HepG2 (cell line): Measurements from ENCODE around the gene ENHO. TPM values are rescaled to one million over a fixed set of nuclear protein-coding genes. Genes with fewer than 3 reads are reported as not detected.

Experiments used
- ATAC-seq: fragments of 200-7000 bp; cut with Tn5 transposase; 3 replicates; pipeline ENCODE4 v1.9.1; 2020; ENCODE audit warnings: mild to moderate bottlenecking, moderate library complexity
- BruUV-seq: library from RNA; stranded (reverse); fragments of 400-500 nt; replicated peaks from 2 replicates; lab custom pipeline; 2021; lab: Mats Ljungman, UMichigan
- CTCF ChIA-PET: fragments of 300-600 bp; formaldehyde crosslinking; extraction: SDS; loops from one replicate; lab custom pipeline; 2021; ENCODE audit warnings: low total read pairs, inconsistent platforms, low intra/inter-chr PET ratio; lab: Yijun Ruan, JAX
- POLR2A ChIA-PET: fragments of 350-600 bp; sonication (Branson Sonifier 250); formaldehyde crosslinking; loops from one replicate; lab custom pipeline; 2020; ENCODE audit warnings: antibody characterized with exemption, inconsistent platforms; lab: Yijun Ruan, JAX
- DNase-seq: peaks from one replicate; pipeline ENCODE4 v3.0.0-alpha.2; 2015; ENCODE audit warnings: low spot score
- FAIRE-seq: peaks from 3 replicates; lab custom pipeline; 2011; peaks lifted over from hg19 to GRCh38; lab: Jason Lieb, UNC
- H2AFZ ChIP-seq: one replicate; pipeline ENCODE4 v1.6.1; 2011; ENCODE audit warnings: low read length, inconsistent platforms
- H3K27ac ChIP-seq: fragments of 300-600 bp; 3 replicates; pipeline ENCODE4 v1.8.0; 2011; ENCODE audit warnings: mixed run types, mild to moderate bottlenecking, mixed read lengths, low read length, inconsistent platforms; ENCODE audit not compliant: insufficient read depth; ENCODE audit errors: extremely low read length
- H3K27me3 ChIP-seq, 2 experiments: fragments of 200-600 bp in 1 of 2; 2 replicates in 1 of 2; 3 replicates in 1 of 2; pipeline versions ENCODE4 v1.6.0 to v1.8.0; 2011; ENCODE audit warnings: low read length in 2 of 2, mild to moderate bottlenecking in 2 of 2, moderate library complexity in 2 of 2, inconsistent platforms in 1 of 2; ENCODE audit not compliant: insufficient read depth in 2 of 2, control insufficient read depth in 1 of 2
- H3K36me3 ChIP-seq, 2 experiments: fragments of 200-600 bp in 1 of 2; replicated peaks in 1 of 2; 2 replicates in 1 of 2; 3 replicates in 1 of 2; pipeline versions ENCODE4 v1.5.1 to v1.8.0; 2011; ENCODE audit warnings: low read length in 2 of 2, inconsistent platforms in 1 of 2; ENCODE audit not compliant: insufficient read depth in 2 of 2, control insufficient read depth in 1 of 2
- H3K4me1 ChIP-seq: 2 replicates; pipeline ENCODE4 v1.5.1; 2012; ENCODE audit warnings: low read length, inconsistent platforms; ENCODE audit not compliant: insufficient read depth
- H3K4me2 ChIP-seq: 2 replicates; pipeline ENCODE4 v1.6.0; 2011; ENCODE audit warnings: low read depth, low read length, inconsistent platforms
- H3K4me3 ChIP-seq, 3 experiments: fragments of 200-600 bp in 1 of 3; sonication (generic), shearing (Covaris generic) in 1 of 3; replicated peaks in 1 of 3; 2 replicates each; pipeline ENCODE4 v1.5.1; 2011 to 2016; ENCODE audit warnings: low read length in 3 of 3, inconsistent platforms in 2 of 3, low read depth in 2 of 3, mild to moderate bottlenecking in 2 of 3, control low read depth in 1 of 3, mixed read lengths in 1 of 3; ENCODE audit not compliant: insufficient read depth in 1 of 3
- H3K79me2 ChIP-seq: one replicate; pipeline ENCODE4 v1.6.1; 2011; ENCODE audit warnings: low read length, inconsistent platforms; ENCODE audit not compliant: insufficient read depth
- H3K9ac ChIP-seq: 2 replicates; pipeline ENCODE4 v1.6.0; 2011; ENCODE audit warnings: mild to moderate bottlenecking, low read depth, low read length, inconsistent platforms; ENCODE audit not compliant: insufficient read depth
- H3K9me3 ChIP-seq: 2 replicates; pipeline ENCODE4 v1.5.1; 2012; ENCODE audit warnings: mild to moderate bottlenecking, low read length
- H4K20me1 ChIP-seq: 2 replicates; pipeline ENCODE4 v1.6.0; 2011; ENCODE audit warnings: inconsistent platforms, mild to moderate bottlenecking, low read length, moderate library complexity; ENCODE audit not compliant: insufficient read depth
- ELF4 ChIP-seq: sonication (generic); formaldehyde crosslinking; IDR thresholded peaks from 2 replicates; pipeline ENCODE4 v1.5.0; 2020; ENCODE audit warnings: missing genetic modification reagents, mild to moderate bottlenecking, moderate library complexity, borderline replicate concordance
- HHEX ChIP-seq: IDR thresholded peaks from 2 replicates; pipeline ENCODE4 v1.6.1; 2016; ENCODE audit warnings: control low read depth
- POLR2G ChIP-seq: fragments of 200-400 bp; formaldehyde crosslinking; IDR thresholded peaks from 2 replicates; pipeline ENCODE4 v1.6.1; 2018; ENCODE audit warnings: mild to moderate bottlenecking, low read depth, low read length, moderate library complexity
- PTBP1 ChIP-seq: fragments of 200-400 bp; formaldehyde crosslinking; IDR thresholded peaks from 2 replicates; pipeline ENCODE4 v1.6.1; 2018; ENCODE audit warnings: low read length, low read depth; ENCODE audit not compliant: poor library complexity, severe bottlenecking
- SIX1 ChIP-seq: sonication (generic); formaldehyde crosslinking; IDR thresholded peaks from 2 replicates; pipeline ENCODE4 v1.4.0; 2020; ENCODE audit warnings: missing genetic modification reagents, borderline replicate concordance
- ZMYM3 ChIP-seq: sonication (generic); formaldehyde crosslinking; IDR thresholded peaks from 2 replicates; pipeline ENCODE4 v1.5.1; 2020; ENCODE audit warnings: mild to moderate bottlenecking, missing genetic modification reagents
- ZNF510 ChIP-seq: sonication (generic); formaldehyde crosslinking; IDR thresholded peaks from 2 replicates; pipeline ENCODE4 v1.4.0; 2020; ENCODE audit warnings: low read depth, mild to moderate bottlenecking, missing genetic modification reagents
- ZNF629 ChIP-seq: sonication (generic); formaldehyde crosslinking; conservative IDR thresholded peaks from 2 replicates; pipeline ENCODE4 v1.5.0; 2020; ENCODE audit warnings: missing genetic modification reagents
- ZNF768 ChIP-seq: sonication (generic); formaldehyde crosslinking; IDR thresholded peaks from 2 replicates; pipeline ENCODE4 v1.4.0; 2020; ENCODE audit warnings: missing genetic modification reagents
- ZNF772 ChIP-seq: sonication (generic); formaldehyde crosslinking; IDR thresholded peaks from 2 replicates; pipeline ENCODE4 v1.5.0; 2020; ENCODE audit warnings: mild to moderate bottlenecking, missing genetic modification reagents
- ZNF782 ChIP-seq: sonication (generic); formaldehyde crosslinking; IDR thresholded peaks from 2 replicates; pipeline ENCODE4 v1.4.0; 2020; ENCODE audit warnings: missing genetic modification reagents, mild to moderate bottlenecking, borderline replicate concordance
- ZSCAN9 ChIP-seq: IDR thresholded peaks from 2 replicates; pipeline ENCODE4 v1.6.1; 2016; ENCODE audit warnings: borderline replicate concordance
- WGBS: methylation state at CpG from one replicate; pipeline ENCODE4 v1.1.6; 2017; ENCODE audit warnings: low lambda C conversion rate; 5-methylcytosine and 5-hydroxymethylcytosine counted together
- in situ Hi-C: cut with HindIII; loops from 2 replicates; pipeline ENCODE4 v1.10.0; 2017; ENCODE audit warnings: low pct_unique_long_range_greater_than_20kb; ENCODE audit not compliant: extremely low pct_ligation_motif_present
- intact Hi-C: fragments of 100-400 bp; cut with micrococcal nuclease; formaldehyde crosslinking; loops from one replicate; pipeline ENCODE4 v1.10.0; 2022; ENCODE audit not compliant: unreplicated experiment
- polyA plus RNA-seq, 8 experiments: library from polyadenylated mRNA; depleted of rRNA in 3 of 8; stranded (reverse) in 7 of 8; unstranded in 1 of 8; fragments of >200 nt; fragmentation: Illumina TruSeq in 4 of 8; extraction: Trizol in 4 of 8; gene quantifications; 2 replicates each; pipeline versions ENCODE4 v1.2.1 to v1.2.3, GENCODE V29; 2011 to 2016; ENCODE audit warnings: low read depth in 4 of 8, missing spikeins in 1 of 8, mixed read lengths in 1 of 8; ENCODE audit not compliant: insufficient read depth in 1 of 8
- total RNA-seq, 5 experiments: library from RNA; depleted of rRNA; stranded (reverse); fragments of >200 nt; fragmentation: Illumina TruSeq; extraction: Trizol; gene quantifications; 2 replicates each; pipeline ENCODE4 v1.2.3, GENCODE V29; 2016; ENCODE audit warnings: low read depth in 1 of 5
- TF ChIP-seq, protein P1 (sequence below): sonication (generic); formaldehyde crosslinking; IDR thresholded peaks from 2 replicates; pipeline ENCODE4 v1.9.0; 2022; ENCODE audit warnings: low read depth, missing genetic modification reagents
- TF ChIP-seq, protein P2 (sequence below): sonication (generic); formaldehyde crosslinking; IDR thresholded peaks from 2 replicates; pipeline ENCODE4 v1.4.0; 2020; ENCODE audit warnings: mild to moderate bottlenecking, missing genetic modification reagents

ENHO gene
- total and polyA plus RNA-seq, 2 of the 13 experiments (the other 11 are each of a cell fraction or from before 2014, with no cell fraction given) = 0.08 to 0.60 TPM

- H3K79me2 ChIP-seq = no peaks in the 10 kb centered on the region
- peaks cover 15% of the 10 kb centered on the region for H3K4me1 ChIP-seq
- no peak overlapping the region for H3K27ac ChIP-seq
- POLR2A ChIA-PET = interaction anchor here (0.5 kb wide), 1 partner anchor 29 kb away, joined by 3 read pairs; no protein-coding TSS in a partner anchor
- TF ChIP-seq, protein P1, sequence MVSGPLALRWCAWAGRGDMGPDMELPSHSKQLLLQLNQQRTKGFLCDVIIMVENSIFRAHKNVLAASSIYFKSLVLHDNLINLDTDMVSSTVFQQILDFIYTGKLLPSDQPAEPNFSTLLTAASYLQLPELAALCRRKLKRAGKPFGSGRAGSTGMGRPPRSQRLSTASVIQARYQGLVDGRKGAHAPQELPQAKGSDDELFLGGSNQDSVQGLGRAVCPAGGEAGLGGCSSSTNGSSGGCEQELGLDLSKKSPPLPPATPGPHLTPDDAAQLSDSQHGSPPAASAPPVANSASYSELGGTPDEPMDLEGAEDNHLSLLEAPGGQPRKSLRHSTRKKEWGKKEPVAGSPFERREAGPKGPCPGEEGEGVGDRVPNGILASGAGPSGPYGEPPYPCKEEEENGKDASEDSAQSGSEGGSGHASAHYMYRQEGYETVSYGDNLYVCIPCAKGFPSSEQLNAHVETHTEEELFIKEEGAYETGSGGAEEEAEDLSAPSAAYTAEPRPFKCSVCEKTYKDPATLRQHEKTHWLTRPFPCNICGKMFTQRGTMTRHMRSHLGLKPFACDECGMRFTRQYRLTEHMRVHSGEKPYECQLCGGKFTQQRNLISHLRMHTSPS = no peak
- TF ChIP-seq ZNF629 (CRISPR knock-in tag) = no peak
- TF ChIP-seq, protein P2, sequence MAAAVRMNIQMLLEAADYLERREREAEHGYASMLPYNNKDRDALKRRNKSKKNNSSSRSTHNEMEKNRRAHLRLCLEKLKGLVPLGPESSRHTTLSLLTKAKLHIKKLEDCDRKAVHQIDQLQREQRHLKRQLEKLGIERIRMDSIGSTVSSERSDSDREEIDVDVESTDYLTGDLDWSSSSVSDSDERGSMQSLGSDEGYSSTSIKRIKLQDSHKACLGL (CRISPR knock-in tag) = no peak
- H4K20me1 ChIP-seq = no peaks in the 10 kb centered on the region
- H2AFZ ChIP-seq = no peak overlapping the region
- no peaks in the 10 kb centered on the region for H3K9me3 ChIP-seq
- no peak overlapping the region for H3K9ac ChIP-seq
- WGBS = 7% methylated on average over 3 of the region's 7 CpGs
- no peak overlapping the region for H3K4me2 ChIP-seq
- in situ Hi-C loops = no loop called here
- CTCF ChIA-PET = no interaction called here
- no TSS peak for BruUV-seq
- DNase-seq (no peak), FAIRE-seq (no peak), ATAC-seq (no peak)
- H3K4me3 ChIP-seq = no peak overlapping the region
- intact Hi-C loops = loop anchor here (10.0 kb wide), 1 partner anchor 172 kb away; no protein-coding TSS in a partner anchor
- peaks cover 4 to 40% of the 10 kb centered on the region in 2 experiments; a peak in 2 of 5 replicates for H3K27me3 ChIP-seq
- H3K36me3 ChIP-seq = no peaks in the 10 kb centered on the region
Measured at GRCh38 chr9:34506623-34507022, 16.2 kb downstream of the ENHO start.

DNA sequence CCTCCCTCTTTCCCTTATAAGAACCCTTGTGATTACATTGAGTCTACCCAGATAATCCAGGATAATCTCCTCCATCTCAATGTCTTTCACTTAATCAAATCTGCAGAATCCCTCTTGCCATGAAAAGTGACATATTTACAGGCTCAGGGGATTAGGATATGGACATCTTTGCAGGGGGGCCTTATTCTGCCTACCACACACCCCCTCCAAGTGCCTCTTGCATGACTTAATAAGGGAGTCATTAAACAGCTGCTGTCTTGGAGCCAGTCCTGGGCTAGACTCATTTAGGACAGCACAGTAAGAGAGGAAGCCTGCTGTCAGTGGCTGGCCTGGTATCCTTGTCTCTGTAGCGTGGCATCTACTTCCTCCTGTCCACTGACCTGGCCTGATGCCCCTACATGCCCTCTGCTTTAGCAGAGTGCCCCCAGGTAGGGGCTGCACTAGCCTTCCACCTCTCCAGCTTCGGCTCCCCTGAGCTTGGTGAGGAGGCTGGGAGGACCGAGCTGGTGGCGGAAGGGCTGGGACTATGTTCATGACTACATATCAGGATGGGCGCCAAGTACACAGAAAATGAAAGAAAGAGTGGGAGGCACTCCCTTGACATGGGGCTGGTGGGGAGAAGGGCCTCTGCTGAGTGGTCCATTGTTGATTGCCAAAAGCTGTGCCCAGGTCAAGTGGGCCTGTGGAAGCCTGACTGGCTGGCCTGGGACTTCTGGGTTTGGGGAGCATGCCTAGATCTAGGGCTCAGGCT, 17.2 kb downstream of the ENHO start:
- H3K9ac ChIP-seq = no peak overlapping the region
- no peaks in the 10 kb centered on the region for H3K9me3 ChIP-seq
- H3K27ac ChIP-seq = no peak overlapping the region
- DNase-seq = no peak
- no peak for ATAC-seq
- no peak for FAIRE-seq
- H3K79me2 ChIP-seq = no peaks in the 10 kb centered on the region
- intact Hi-C loops = loop anchor here (10.0 kb wide), 1 partner anchor 171 kb away; no protein-coding TSS in a partner anchor
- BruUV-seq = no TSS peak
- ChIA-PET POLR2A (no interaction called here), CTCF (no interaction called here)
- in situ Hi-C loops = no loop called here
- no peaks in the 10 kb centered on the region; the same call in 1 of the 2 replicates for H4K20me1 ChIP-seq
- 30% methylated on average over 2 of the region's 5 CpGs for WGBS
- H3K36me3 ChIP-seq = no peaks in the 10 kb centered on the region
- H3K4me1 ChIP-seq = peaks cover 23% of the 10 kb centered on the region
- no peak overlapping the region for H2AFZ ChIP-seq
- no peak overlapping the region for H3K4me2 ChIP-seq
- no peak overlapping the region for H3K4me3 ChIP-seq
- peaks cover 4 to 37% of the 10 kb centered on the region in 2 experiments; a peak in 2 of 5 replicates for H3K27me3 ChIP-seq
- TF ChIP-seq ZNF782 (CRISPR knock-in tag) (no peak), POLR2G (no peak), HHEX (CRISPR knock-in tag) (no peak), ZMYM3 (CRISPR knock-in tag) (no peak), SIX1 (no peak), ZNF772 (CRISPR knock-in tag) (no peak), ZSCAN9 (CRISPR knock-in tag) (no peak), ELF4 (CRISPR knock-in tag) (no peak), ZNF510 (CRISPR knock-in tag) (no peak), PTBP1 (no peak), ZNF768 (no peak)
- TF ChIP-seq, protein P1 = no peak
